HPDE6-E6E7 (cell line): ENCODE measurements around the gene THSD7A.

ENCODE experiments used
- DNase-seq: peaks from one replicate; pipeline ENCODE4 v3.0.0; 2011; ENCODE audit warnings: missing footprints; ENCODE audit errors: extremely low spot score

THSD7A gene

GRCh38 chr7:11633310-11633709, 198.7 kb downstream of the THSD7A start:
- no peak for DNase-seq

- no peak for DNase-seq
These were observed 201.6 kb downstream of the THSD7A start for GRCh38 chr7:11630355-11630754.

- DNase-seq: no peak
These were observed 206.3 kb downstream of the THSD7A start for GRCh38 chr7:11625669-11626068.

- no peak for DNase-seq
These were observed 208.8 kb downstream of the THSD7A start for GRCh38 chr7:11623093-11623678.

- no peak for DNase-seq
These were observed 211.4 kb downstream of the THSD7A start for GRCh38 chr7:11620406-11621253.

GRCh38 chr7:11616466-11616865, 215.5 kb downstream of the THSD7A start:
- no peak for DNase-seq

GRCh38 chr7:11615174-11615573, 216.8 kb downstream of the THSD7A start:
- no peak for DNase-seq

- DNase-seq: no peak
These were observed 218.6 kb downstream of the THSD7A start for GRCh38 chr7:11613292-11613930.

- no peak for DNase-seq
These were observed 219.3 kb downstream of the THSD7A start for GRCh38 chr7:11612737-11613136.

GRCh38 chr7:11609096-11609670, 222.8 kb downstream of the THSD7A start:
- DNase-seq: no peak

GRCh38 chr7:11607686-11608085, 224.3 kb downstream of the THSD7A start:
- no peak for DNase-seq

- no peak for DNase-seq
These were observed 226.2 kb downstream of the THSD7A start for GRCh38 chr7:11605749-11606148.

- no peak for DNase-seq
These were observed 227.5 kb downstream of the THSD7A start for GRCh38 chr7:11604505-11604904.

- no peak for DNase-seq
These were observed 230.2 kb downstream of the THSD7A start for GRCh38 chr7:11601761-11602160.

- DNase-seq: no peak
These were observed 238.7 kb downstream of the THSD7A start for GRCh38 chr7:11593322-11593721.

- DNase-seq: no peak
These were observed 239.3 kb downstream of the THSD7A start for GRCh38 chr7:11592699-11593098.

GRCh38 chr7:11591943-11592342, 240.1 kb downstream of the THSD7A start:
- no peak for DNase-seq

- no peak for DNase-seq
These were observed 240.9 kb downstream of the THSD7A start for GRCh38 chr7:11591055-11591633.

- DNase-seq: no peak
These were observed 242.7 kb downstream of the THSD7A start for GRCh38 chr7:11589251-11589650.

GRCh38 chr7:11587814-11588213, 244.2 kb downstream of the THSD7A start:
- DNase-seq: no peak

GRCh38 chr7:11587048-11587447, 244.9 kb downstream of the THSD7A start:
- no peak for DNase-seq

- DNase-seq: no peak
These were observed 247.5 kb downstream of the THSD7A start for GRCh38 chr7:11584406-11585031.
